NT2/D1 (cell line): ENCODE results near the gene A2ML1.

Experiments used
- SUZ12 ChIP-seq: IDR thresholded peaks from 2 replicates; pipeline ENCODE4 v1.6.1; 2011; ENCODE audit not compliant: insufficient read length, insufficient read depth; ENCODE audit errors: extremely low read depth
- YY1 ChIP-seq: IDR thresholded peaks from 2 replicates; pipeline ENCODE4 v1.6.1; 2011; ENCODE audit not compliant: insufficient read length, insufficient read depth
- ZNF274 ChIP-seq: IDR thresholded peaks from 2 replicates; pipeline ENCODE4 v1.6.1; 2011; ENCODE audit warnings: mild to moderate bottlenecking, low read depth, low read length

- no peak for TF ChIP-seq ZNF274
- no peak for TF ChIP-seq YY1
- no peak for TF ChIP-seq SUZ12
These were observed 95.3 kb downstream of the A2ML1 start for GRCh38 chr12:8917751-8918150.
